ENCODE results near the gene TLE3. TPM values are rescaled to one million over a fixed set of nuclear protein-coding genes. Genes with fewer than 3 reads are reported as not detected.

The TLE3 gene
- total RNA-seq, 1 experiment from 2014 or later, result 98.2 TPM

DNA sequence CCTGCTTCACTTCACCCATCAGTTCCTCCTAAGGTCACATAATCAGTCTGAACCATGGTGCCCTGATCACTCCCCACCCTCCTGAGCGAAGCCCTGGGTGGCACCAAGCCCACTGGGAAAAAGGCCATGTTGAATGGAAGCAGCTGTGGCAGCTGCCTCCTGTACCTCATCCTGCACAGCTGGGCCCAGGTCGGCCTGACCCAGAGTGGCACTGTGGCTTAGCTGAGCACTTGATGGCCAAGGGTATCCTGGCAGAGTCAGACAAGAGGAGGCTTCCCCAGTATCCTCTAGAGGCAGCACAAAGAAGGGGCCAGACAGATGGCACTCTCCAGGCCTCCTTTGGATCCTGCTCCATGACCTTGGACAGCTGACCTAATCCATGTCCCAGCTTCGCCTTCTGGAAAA is 68.4 kb downstream of the TLE3 start:
- Histone ChIP-seq H3K4me1 (ENCODE audit: insufficient read depth, low read length) (no peaks in the 10 kb centered on the region; the same call in 1 of the 2 replicates), H3K4me2 (ENCODE audit: insufficient read depth, insufficient read length, low read length) (no peak overlapping the region), H3K9ac (ENCODE audit: extremely low read depth, insufficient read length, low read length) (no peak overlapping the region), H2BK120ac (ENCODE audit: low read depth, low read length, poor library complexity, severe bottlenecking) (no peak overlapping the region), H4K20me1 (ENCODE audit: control insufficient read depth, insufficient read depth, insufficient read length) (peaks cover 2% of the 10 kb centered on the region), H3K23ac (ENCODE audit: insufficient read length, low read depth, low read length) (no peak overlapping the region), H3K18ac (ENCODE audit: insufficient read length, low read depth, low read length) (no peak overlapping the region), H2BK12ac (ENCODE audit: insufficient read length, low read depth, low read length) (no peak overlapping the region), H3K9me3 (ENCODE audit: control insufficient read depth, low read depth, low read length) (no peaks in the 10 kb centered on the region), H3K27ac (ENCODE audit: insufficient read length, low read depth, low read length) (no peak overlapping the region), H3K27me3 (ENCODE audit: insufficient read depth, low read length) (no peaks in the 10 kb centered on the region), H2BK15ac (ENCODE audit: low read depth, low read length) (no peak overlapping the region), H3K56ac (ENCODE audit: insufficient read length, low read depth, low read length) (no peak overlapping the region), H3K23me2 (ENCODE audit: insufficient read length, low read depth, low read length, poor library complexity, severe bottlenecking) (no peaks in the 10 kb centered on the region), H4K91ac (ENCODE audit: insufficient read length, low read depth, low read length) (no peak overlapping the region), H3K79me2 (ENCODE audit: insufficient read depth, low read length) (no peaks in the 10 kb centered on the region), H3K79me1 (ENCODE audit: insufficient read depth, low read depth, low read length, poor library complexity, severe bottlenecking) (no peaks in the 10 kb centered on the region), H4K5ac (ENCODE audit: insufficient read length, low read depth, low read length) (no peak overlapping the region), H2AFZ (ENCODE audit: low read length) (no peak overlapping the region), H2AK5ac (ENCODE audit: insufficient read length, low read length) (no peak overlapping the region), H3T11ph (ENCODE audit: low read length) (no peak overlapping the region), H2BK20ac (ENCODE audit: low read depth, low read length, poor library complexity, severe bottlenecking) (no peak overlapping the region), H3K4ac (ENCODE audit: low read depth, low read length) (no peak overlapping the region), H2BK5ac (ENCODE audit: insufficient read length, low read length) (no peak overlapping the region), H3K14ac (ENCODE audit: insufficient read depth, low read length) (no peak overlapping the region; the same call in 1 of the 2 replicates), H4K8ac (replicated peaks; ENCODE audit: insufficient read length, low read depth, low read length) (no peak overlapping the region)
- Mint-ChIP-seq H3K4me1 (peaks cover 19 to 25% of the 10 kb centered on the region in 2 experiments), H3K9me3 (no peaks in the 10 kb centered on the region; a peak in 1 of 5 replicates), H3K27me3 (ENCODE audit: low read depth) (peaks cover 1% of the 10 kb centered on the region), H3K4me3 (no peak overlapping the region), H3K27ac (no peak overlapping the region; a peak in 1 of 7 replicates), H3K36me3 (ENCODE audit: insufficient read depth in 1 of 3, low read depth in 3 of 3) (no peaks in the 10 kb centered on the region)
- no peak for DNase-seq
- WGBS (ENCODE audit: extremely low coverage, insufficient read length, low lambda C conversion rate), result no CpG with 5 or more reads among the region's 3 CpGs
- TF ChIP-seq, protein P1, sequence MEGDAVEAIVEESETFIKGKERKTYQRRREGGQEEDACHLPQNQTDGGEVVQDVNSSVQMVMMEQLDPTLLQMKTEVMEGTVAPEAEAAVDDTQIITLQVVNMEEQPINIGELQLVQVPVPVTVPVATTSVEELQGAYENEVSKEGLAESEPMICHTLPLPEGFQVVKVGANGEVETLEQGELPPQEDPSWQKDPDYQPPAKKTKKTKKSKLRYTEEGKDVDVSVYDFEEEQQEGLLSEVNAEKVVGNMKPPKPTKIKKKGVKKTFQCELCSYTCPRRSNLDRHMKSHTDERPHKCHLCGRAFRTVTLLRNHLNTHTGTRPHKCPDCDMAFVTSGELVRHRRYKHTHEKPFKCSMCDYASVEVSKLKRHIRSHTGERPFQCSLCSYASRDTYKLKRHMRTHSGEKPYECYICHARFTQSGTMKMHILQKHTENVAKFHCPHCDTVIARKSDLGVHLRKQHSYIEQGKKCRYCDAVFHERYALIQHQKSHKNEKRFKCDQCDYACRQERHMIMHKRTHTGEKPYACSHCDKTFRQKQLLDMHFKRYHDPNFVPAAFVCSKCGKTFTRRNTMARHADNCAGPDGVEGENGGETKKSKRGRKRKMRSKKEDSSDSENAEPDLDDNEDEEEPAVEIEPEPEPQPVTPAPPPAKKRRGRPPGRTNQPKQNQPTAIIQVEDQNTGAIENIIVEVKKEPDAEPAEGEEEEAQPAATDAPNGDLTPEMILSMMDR (conservative IDR thresholded peaks at IDR 0.05), result no peak

All from H9 (cell line).